ENCODE measurements around the gene GAA. TPM values are rescaled to one million over a fixed set of nuclear protein-coding genes. Genes with fewer than 3 reads are reported as not detected.
"Not testable (repeated sequence)": the region's sequence is repeated elsewhere in the genome, so short reads cannot be mapped to it uniquely, and the experiment has no call there.

GAA gene
- total RNA-seq, 1 experiment from 2014 or later: 68.4 TPM

GRCh38 chr17:80147035-80147822 is 45.8 kb downstream of the GAA start, which contains the start of gene EIF4A3:
Gene EIF4A3, minus strand, starts transcription at chr17:80147128. Its CDS starts 167 bp downstream, at chr17:80146961.
- no peaks in the 10 kb centered on the region for H3K27me3 ChIP-seq (ENCODE audit: control insufficient read depth, insufficient read depth, low read length)
- H3K4me3 ChIP-seq (ENCODE audit: insufficient read depth, low read depth, low read length): peak within 1 kb of the TSS; percentile 94
- H3K36me3 ChIP-seq (replicated peaks; ENCODE audit: control insufficient read depth, insufficient read depth, low read length): peaks cover 10% of the 10 kb centered on the region
- DNase-seq: peak; percentile 98

DNA sequence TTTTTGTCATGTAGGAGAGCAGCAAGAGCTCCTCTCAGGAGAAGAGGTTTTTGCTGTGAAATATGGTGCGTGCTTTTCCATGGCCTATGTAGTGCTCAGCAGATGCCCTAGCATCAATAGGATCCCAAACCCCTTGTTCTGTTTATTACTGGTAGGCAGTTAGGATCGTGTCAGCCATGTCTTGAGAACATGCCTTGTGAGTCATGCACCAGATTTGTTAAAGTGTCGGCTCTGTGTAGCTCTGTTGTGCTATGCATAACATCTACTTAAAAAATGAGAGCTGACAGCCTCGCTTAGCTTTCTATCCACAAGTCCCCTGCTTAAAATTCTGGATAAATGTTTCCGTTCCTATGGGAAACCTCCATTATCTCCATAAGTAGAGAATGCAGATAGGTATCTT is 50.0 kb downstream of the GAA start:
- H3K4me3 ChIP-seq (ENCODE audit: insufficient read depth, low read depth, low read length): no peak overlapping the region
- H3K27me3 ChIP-seq (ENCODE audit: control insufficient read depth, insufficient read depth, low read length): no peaks in the 10 kb centered on the region
- H3K36me3 ChIP-seq (replicated peaks; ENCODE audit: control insufficient read depth, insufficient read depth, low read length): no peaks in the 10 kb centered on the region
- DNase-seq: no peak

- no peaks in the 10 kb centered on the region for H3K27me3 ChIP-seq (ENCODE audit: control insufficient read depth, insufficient read depth, low read length)
- no peak for DNase-seq
- H3K36me3 ChIP-seq (replicated peaks; ENCODE audit: control insufficient read depth, insufficient read depth, low read length): no peaks in the 10 kb centered on the region
- no peak overlapping the region for H3K4me3 ChIP-seq (ENCODE audit: insufficient read depth, low read depth, low read length)
Measured at GRCh38 chr17:80152081-80152702, 50.8 kb downstream of the GAA start.

- Histone ChIP-seq H3K27me3 (ENCODE audit: control insufficient read depth, insufficient read depth, low read length) (no peaks in the 10 kb centered on the region), H3K36me3 (replicated peaks; ENCODE audit: control insufficient read depth, insufficient read depth, low read length) (no peaks in the 10 kb centered on the region), H3K4me3 (ENCODE audit: insufficient read depth, low read depth, low read length) (no peak overlapping the region)
- DNase-seq: no peak
Measured at GRCh38 chr17:80153004-80153403, 51.6 kb downstream of the GAA start.

GRCh38 chr17:80154166-80154565 is 52.8 kb downstream of the GAA start:
- DNase-seq: no peak
- Histone ChIP-seq H3K36me3 (replicated peaks; ENCODE audit: control insufficient read depth, insufficient read depth, low read length) (no peaks in the 10 kb centered on the region), H3K4me3 (ENCODE audit: insufficient read depth, low read depth, low read length) (no peak overlapping the region), H3K27me3 (ENCODE audit: control insufficient read depth, insufficient read depth, low read length) (no peaks in the 10 kb centered on the region)

DNA sequence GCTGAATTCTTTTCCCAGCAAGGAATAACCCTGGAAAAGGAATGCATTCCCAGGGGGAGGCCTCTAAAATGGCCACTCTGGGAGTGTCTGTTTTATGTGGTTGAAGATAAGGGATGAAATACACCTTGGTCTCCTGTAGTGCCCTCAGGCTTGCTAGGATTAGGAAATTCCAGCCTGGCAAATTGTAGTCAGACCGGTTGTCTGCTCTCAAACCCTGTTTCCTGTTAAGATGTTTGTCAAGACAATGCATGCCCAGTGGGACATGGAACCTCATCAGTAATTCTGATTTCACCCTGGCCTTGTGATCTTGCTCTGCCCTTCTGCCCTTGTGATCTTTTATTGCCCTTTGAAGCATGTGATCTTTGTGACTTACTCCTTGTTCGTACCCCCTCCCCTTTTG is 54.2 kb downstream of the GAA start:
- H3K4me3 ChIP-seq (ENCODE audit: insufficient read depth, low read depth, low read length); H3K27me3 ChIP-seq (ENCODE audit: control insufficient read depth, insufficient read depth, low read length); H3K36me3 ChIP-seq (replicated peaks; ENCODE audit: control insufficient read depth, insufficient read depth, low read length); DNase-seq: not testable (repeated sequence)

GRCh38 chr17:80158846-80159245 is 57.5 kb downstream of the GAA start:
- Histone ChIP-seq H3K4me3 (ENCODE audit: insufficient read depth, low read depth, low read length) (no peak overlapping the region), H3K36me3 (replicated peaks; ENCODE audit: control insufficient read depth, insufficient read depth, low read length) (no peaks in the 10 kb centered on the region), H3K27me3 (ENCODE audit: control insufficient read depth, insufficient read depth, low read length) (no peaks in the 10 kb centered on the region)
- DNase-seq: no peak

DNA sequence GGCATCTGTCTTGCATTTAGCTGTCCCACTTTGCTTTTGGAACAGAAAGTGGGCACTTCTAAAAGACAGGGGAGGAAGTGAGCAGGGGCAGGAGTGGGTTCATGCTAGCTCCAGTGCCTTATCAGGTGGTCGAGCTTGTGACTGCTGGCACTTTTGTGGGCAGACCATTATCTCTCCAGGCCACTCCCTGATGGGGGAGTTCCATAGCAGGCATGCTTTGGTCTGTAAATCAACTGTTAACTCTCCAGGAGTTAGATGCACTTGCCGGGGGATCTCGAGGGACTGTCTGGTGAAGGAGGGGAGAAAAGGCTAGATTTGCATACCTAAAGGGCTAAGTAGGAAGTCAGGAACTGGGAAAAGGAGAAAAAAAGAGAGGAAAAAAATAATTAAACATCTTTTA is 59.2 kb downstream of the GAA start:
- peak; percentile 58 for DNase-seq
- Histone ChIP-seq H3K4me3 (ENCODE audit: insufficient read depth, low read depth, low read length) (no peak overlapping the region), H3K36me3 (replicated peaks; ENCODE audit: control insufficient read depth, insufficient read depth, low read length) (no peaks in the 10 kb centered on the region), H3K27me3 (ENCODE audit: control insufficient read depth, insufficient read depth, low read length) (no peaks in the 10 kb centered on the region)

- Histone ChIP-seq H3K27me3 (ENCODE audit: control insufficient read depth, insufficient read depth, low read length) (no peaks in the 10 kb centered on the region), H3K36me3 (replicated peaks; ENCODE audit: control insufficient read depth, insufficient read depth, low read length) (no peaks in the 10 kb centered on the region), H3K4me3 (ENCODE audit: insufficient read depth, low read depth, low read length) (no peak overlapping the region)
- DNase-seq: no peak
Measured at GRCh38 chr17:80163336-80163735, 62.0 kb downstream of the GAA start.

DNA sequence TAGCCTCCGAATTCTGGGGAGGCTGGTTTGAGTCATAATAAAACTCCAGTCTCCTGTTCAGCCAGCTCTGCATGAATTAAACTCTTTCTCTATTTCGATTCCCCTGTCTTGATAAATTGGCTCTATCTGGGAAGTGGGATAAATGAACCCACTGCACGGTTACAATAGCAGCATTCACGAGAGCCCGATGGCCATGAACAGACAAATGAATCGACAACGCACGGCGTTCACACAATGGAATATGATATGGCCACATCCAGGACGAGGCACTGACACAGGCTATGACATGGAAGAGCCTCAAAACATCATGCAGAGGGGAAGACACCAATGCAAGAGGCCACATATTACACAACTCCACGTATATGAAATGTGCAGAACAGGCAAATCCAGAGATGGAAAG is 62.8 kb downstream of the GAA start:
- DNase-seq: no peak
- no peaks in the 10 kb centered on the region for H3K36me3 ChIP-seq (replicated peaks; ENCODE audit: control insufficient read depth, insufficient read depth, low read length)
- H3K27me3 ChIP-seq (ENCODE audit: control insufficient read depth, insufficient read depth, low read length): no peaks in the 10 kb centered on the region
- no peak overlapping the region for H3K4me3 ChIP-seq (ENCODE audit: insufficient read depth, low read depth, low read length)

DNA sequence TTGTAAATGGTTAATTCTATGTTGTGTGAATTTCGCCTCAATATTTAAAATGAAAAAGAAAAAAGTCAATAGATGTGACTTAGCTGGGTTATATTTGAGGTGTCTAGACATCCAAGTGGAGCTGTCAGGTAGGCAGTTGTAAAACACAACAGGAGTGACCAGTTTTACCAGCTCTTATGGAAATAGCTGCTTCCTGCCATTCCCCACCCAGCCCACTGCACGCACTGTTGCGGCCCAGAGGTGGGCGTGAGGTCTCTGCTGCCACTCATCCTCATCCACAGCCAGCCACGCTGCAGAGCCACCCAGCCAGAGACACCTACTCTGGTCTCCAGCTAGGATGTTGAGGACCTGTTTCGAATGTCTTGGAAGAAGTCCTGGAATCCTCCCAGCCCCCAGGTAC is 65.1 kb downstream of the GAA start:
- no peak overlapping the region for H3K4me3 ChIP-seq (ENCODE audit: insufficient read depth, low read depth, low read length)
- no peaks in the 10 kb centered on the region for H3K36me3 ChIP-seq (replicated peaks; ENCODE audit: control insufficient read depth, insufficient read depth, low read length)
- no peaks in the 10 kb centered on the region for H3K27me3 ChIP-seq (ENCODE audit: control insufficient read depth, insufficient read depth, low read length)
- DNase-seq: no peak

- no peak for DNase-seq
- H3K27me3 ChIP-seq (ENCODE audit: control insufficient read depth, insufficient read depth, low read length): no peaks in the 10 kb centered on the region
- no peak overlapping the region for H3K4me3 ChIP-seq (ENCODE audit: insufficient read depth, low read depth, low read length)
- no peaks in the 10 kb centered on the region for H3K36me3 ChIP-seq (replicated peaks; ENCODE audit: control insufficient read depth, insufficient read depth, low read length)
Measured at GRCh38 chr17:80168371-80168770, 67.0 kb downstream of the GAA start.

GRCh38 chr17:80169107-80169506 is 67.7 kb downstream of the GAA start:
- DNase-seq: no peak
- H3K4me3 ChIP-seq (ENCODE audit: insufficient read depth, low read depth, low read length): no peak overlapping the region
- no peaks in the 10 kb centered on the region for H3K36me3 ChIP-seq (replicated peaks; ENCODE audit: control insufficient read depth, insufficient read depth, low read length)
- H3K27me3 ChIP-seq (ENCODE audit: control insufficient read depth, insufficient read depth, low read length): no peaks in the 10 kb centered on the region

Data from H7 (cell line).